ENCODE data around the gene CCDC85C. TPM values are rescaled to one million over a fixed set of nuclear protein-coding genes. Genes with fewer than 3 reads are reported as not detected.

Gene CCDC85C
- polyA plus RNA-seq, 1 of the 3 experiments (the other 2 are of a cell fraction) = 9.6 TPM

GRCh38 chr14:99566390-99567354 is 37.3 kb downstream of the CCDC85C start:
- Histone ChIP-seq H3K9me2 (no peaks in the 10 kb centered on the region), H3K27ac (ENCODE audit: low read depth in 2 of 2, low read length in 1 of 2) (peak overlapping the region in 1 of 2 experiments; percentile 99; a peak in 2 of 4 replicates), H3K4me1 (ENCODE audit: control insufficient read depth in 1 of 2, insufficient read depth in 2 of 2, low read depth in 1 of 2, low read length in 1 of 2) (peaks cover 51 to 97% of the 10 kb centered on the region in 2 experiments), H3F3A (replicated peaks; ENCODE audit: insufficient read depth) (peaks cover 9% of the 10 kb centered on the region), H3K4me3 (ENCODE audit: low read depth in 2 of 2, low read length in 1 of 2) (no peak overlapping the region), H2AFZ (ENCODE audit: low read depth) (no peak overlapping the region), H3K9ac (no peak overlapping the region), H3K36me3 (replicated peaks in 1 of 2; ENCODE audit: control insufficient read depth in 1 of 2, insufficient read depth in 2 of 2, low read length in 1 of 2) (no peaks in the 10 kb centered on the region), H4K20me1 (ENCODE audit: insufficient read depth) (peaks cover 69% of the 10 kb centered on the region), H3K4me2 (0 out of 2 replicates have a peak overlapping the region, but pooled peaks have one; percentile 62), H3K79me2 (ENCODE audit: insufficient read depth) (peaks cover 82% of the 10 kb centered on the region), H3K9me3 (no peaks in the 10 kb centered on the region), H3K27me3 (ENCODE audit: insufficient read depth) (no peaks in the 10 kb centered on the region)
- no peak for DNase-seq
- CTCF ChIA-PET = interaction anchor here (0.9 to 2.1 kb wide), 3 partner anchors 8 to 22 kb away, joined by 3 to 8 read pairs (median 3); no protein-coding TSS in a partner anchor
- 98% methylated on average over 15 of the region's 20 CpGs for WGBS (ENCODE audit: low lambda C conversion rate)
- POLR2A ChIA-PET = no interaction called here
- TF ChIP-seq ZBTB33 (IDR thresholded peaks at IDR 0.05; ENCODE audit: borderline replicate concordance, low read depth) = no peak
- TF ChIP-seq NRF1 (IDR thresholded peaks at IDR 0.05; ENCODE audit: low read depth, low read length) = no peak
- no peak for TF ChIP-seq MAX (IDR thresholded peaks at IDR 0.05; ENCODE audit: low read depth)
- TF ChIP-seq, protein P1, sequence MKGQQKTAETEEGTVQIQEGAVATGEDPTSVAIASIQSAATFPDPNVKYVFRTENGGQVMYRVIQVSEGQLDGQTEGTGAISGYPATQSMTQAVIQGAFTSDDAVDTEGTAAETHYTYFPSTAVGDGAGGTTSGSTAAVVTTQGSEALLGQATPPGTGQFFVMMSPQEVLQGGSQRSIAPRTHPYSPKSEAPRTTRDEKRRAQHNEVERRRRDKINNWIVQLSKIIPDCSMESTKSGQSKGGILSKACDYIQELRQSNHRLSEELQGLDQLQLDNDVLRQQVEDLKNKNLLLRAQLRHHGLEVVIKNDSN (IDR thresholded peaks at IDR 0.05; ENCODE audit: borderline replicate concordance, low read depth) = no peak
- TF ChIP-seq TCF12 (IDR thresholded peaks at IDR 0.05) = no peak
- no peak for TF ChIP-seq EP300 (IDR thresholded peaks at IDR 0.05; ENCODE audit: borderline replicate concordance in 1 of 2, low read depth in 1 of 2, low read length in 1 of 2)
- TF ChIP-seq MEF2A (IDR thresholded peaks at IDR 0.05; ENCODE audit: borderline replicate concordance, low read depth) = no peak
- no peak for TF ChIP-seq PBX3 (IDR thresholded peaks at IDR 0.05)
- TF ChIP-seq FOXM1 (IDR thresholded peaks at IDR 0.05; ENCODE audit: low read depth) = no peak
- no peak for TF ChIP-seq CHD2 (IDR thresholded peaks at IDR 0.05; ENCODE audit: low read length, partially characterized antibody)

GRCh38 chr14:99566009-99566389 is 38.0 kb downstream of the CCDC85C start:
- Histone ChIP-seq H3K27ac (ENCODE audit: low read depth in 2 of 2, low read length in 1 of 2) (peak overlapping the region in 1 of 2 experiments; percentile 99; a peak in 2 of 4 replicates), H2AFZ (ENCODE audit: low read depth) (no peak overlapping the region), H3K4me2 (peak overlapping the region; percentile 62; the same call in 1 of the 2 replicates), H3K9me2 (no peaks in the 10 kb centered on the region), H3K79me2 (ENCODE audit: insufficient read depth) (peaks cover 84% of the 10 kb centered on the region), H3K4me1 (ENCODE audit: control insufficient read depth in 1 of 2, insufficient read depth in 2 of 2, low read depth in 1 of 2, low read length in 1 of 2) (peaks cover 51 to 97% of the 10 kb centered on the region in 2 experiments), H3K36me3 (replicated peaks in 1 of 2; ENCODE audit: control insufficient read depth in 1 of 2, insufficient read depth in 2 of 2, low read length in 1 of 2) (no peaks in the 10 kb centered on the region), H3K4me3 (ENCODE audit: low read depth in 2 of 2, low read length in 1 of 2) (no peak overlapping the region), H3K9ac (no peak overlapping the region), H3F3A (replicated peaks; ENCODE audit: insufficient read depth) (peaks cover 9% of the 10 kb centered on the region), H4K20me1 (ENCODE audit: insufficient read depth) (peaks cover 75% of the 10 kb centered on the region), H3K27me3 (ENCODE audit: insufficient read depth) (no peaks in the 10 kb centered on the region), H3K9me3 (no peaks in the 10 kb centered on the region)
- no peak for TF ChIP-seq REST (IDR thresholded peaks at IDR 0.05; ENCODE audit: low read depth, low read length)
- no peak for TF ChIP-seq GABPA (IDR thresholded peaks at IDR 0.05; ENCODE audit: low read depth)
- TF ChIP-seq PBX3 (IDR thresholded peaks at IDR 0.05) = peak; percentile 40; the same call in 1 of the 2 replicates
- DNase-seq = no peak
- WGBS (ENCODE audit: low lambda C conversion rate) = 49% methylated on average over 6 of the region's 7 CpGs
- ChIA-PET POLR2A (no interaction called here), CTCF (interaction anchor here (0.9 to 2.1 kb wide), 5 partner anchors 8 to 62 kb away, joined by 3 to 11 read pairs (median 3); no protein-coding TSS in a partner anchor)
